Esophagus muscularis mucosa (tissue), 4 donors: ENCODE results near the gene MTCL1. TPM values are rescaled to one million over a fixed set of nuclear protein-coding genes. Genes with fewer than 3 reads are reported as not detected.

Experiments
- DNase-seq: peaks from one replicate; pipeline ENCODE4 v3.0.0-alpha.2; 2017; ENCODE audit errors: extremely low spot score
- H3K27ac ChIP-seq, 4 donors: fragments of 200-600 bp; sonication (generic); replicated peaks in 1 of 4; 1 replicate in 3 of 4; 2 replicates in 1 of 4; pipeline ENCODE4 v1.5.1; 2016 to 2019; ENCODE audit warnings: mild to moderate bottlenecking in 1 of 4
- H3K27me3 ChIP-seq, 4 donors: fragments of 200-600 bp; sonication (generic); one replicate each; pipeline versions ENCODE4 v1.5.1 to v1.6.0; 2016 to 2019
- H3K36me3 ChIP-seq, 4 donors: fragments of 200-600 bp; sonication (generic); one replicate each; pipeline ENCODE4 v1.5.1; 2016 to 2019
- H3K4me1 ChIP-seq, 4 donors: fragments of 200-600 bp; sonication (generic); one replicate each; pipeline ENCODE4 v1.5.1; 2016 to 2019
- H3K4me3 ChIP-seq, 4 donors: fragments of 200-600 bp; sonication (generic); 1 replicate in 2 of 4; 2 replicates in 2 of 4; pipeline ENCODE4 v1.5.1; 2016 to 2019; ENCODE audit warnings: mild to moderate bottlenecking in 4 of 4, moderate library complexity in 1 of 4
- H3K9me3 ChIP-seq, 4 donors: fragments of 200-600 bp; sonication (generic); 1 replicate in 3 of 4; 2 replicates in 1 of 4; pipeline ENCODE4 v1.5.1; 2016 to 2019
- EP300 ChIP-seq: sonication (generic); formaldehyde crosslinking; IDR thresholded peaks from one replicate; pipeline ENCODE4 v1.6.1; 2017; ENCODE audit warnings: antibody characterized with exemption
- POLR2A ChIP-seq: fragments of 450-650 bp; IDR thresholded peaks from one replicate; pipeline ENCODE4 v1.6.1; 2017; ENCODE audit warnings: antibody characterized with exemption, moderate library complexity, mild to moderate bottlenecking, low read depth
- POLR2AphosphoS5 ChIP-seq, 2 donors: sonication (generic); formaldehyde crosslinking; IDR thresholded peaks; one replicate each; pipeline ENCODE4 v1.6.1; 2017; ENCODE audit warnings: antibody characterized with exemption in 2 of 2
- WGBS: methylation state at CpG from one replicate; pipeline ENCODE4 v1.1.5; 2018; 5-methylcytosine and 5-hydroxymethylcytosine counted together
- intact Hi-C: fragments of 100-400 bp; cut with DNase I; formaldehyde crosslinking; loops from one replicate; pipeline ENCODE4 v1.15.1; 2023
- total RNA-seq, 4 donors: library from RNA; depleted of rRNA; stranded (reverse); fragments of >200 nt; gene quantifications; one replicate each; pipeline versions ENCODE4 v1.1.0 to v1.2.1, GENCODE V29; 2016
- TF ChIP-seq, protein P1 (sequence below), 3 experiments: fragments of 200-600 bp in 2 of 3; fragments of 450-650 bp in 1 of 3; sonication (generic) in 2 of 3; IDR thresholded peaks; one replicate each; pipeline ENCODE4 v1.5.1; 2017 to 2019; ENCODE audit warnings: antibody characterized with exemption in 3 of 3, mild to moderate bottlenecking in 2 of 3, moderate library complexity in 1 of 3

Gene MTCL1
- total RNA-seq, 4 donors from 2014 or later: 32.3 to 48.0 (median 38.6) TPM

- no peak for TF ChIP-seq EP300
- no peak for TF ChIP-seq POLR2AphosphoS5 (IDR thresholded peaks at IDR 0.05)
- TF ChIP-seq, protein P1, sequence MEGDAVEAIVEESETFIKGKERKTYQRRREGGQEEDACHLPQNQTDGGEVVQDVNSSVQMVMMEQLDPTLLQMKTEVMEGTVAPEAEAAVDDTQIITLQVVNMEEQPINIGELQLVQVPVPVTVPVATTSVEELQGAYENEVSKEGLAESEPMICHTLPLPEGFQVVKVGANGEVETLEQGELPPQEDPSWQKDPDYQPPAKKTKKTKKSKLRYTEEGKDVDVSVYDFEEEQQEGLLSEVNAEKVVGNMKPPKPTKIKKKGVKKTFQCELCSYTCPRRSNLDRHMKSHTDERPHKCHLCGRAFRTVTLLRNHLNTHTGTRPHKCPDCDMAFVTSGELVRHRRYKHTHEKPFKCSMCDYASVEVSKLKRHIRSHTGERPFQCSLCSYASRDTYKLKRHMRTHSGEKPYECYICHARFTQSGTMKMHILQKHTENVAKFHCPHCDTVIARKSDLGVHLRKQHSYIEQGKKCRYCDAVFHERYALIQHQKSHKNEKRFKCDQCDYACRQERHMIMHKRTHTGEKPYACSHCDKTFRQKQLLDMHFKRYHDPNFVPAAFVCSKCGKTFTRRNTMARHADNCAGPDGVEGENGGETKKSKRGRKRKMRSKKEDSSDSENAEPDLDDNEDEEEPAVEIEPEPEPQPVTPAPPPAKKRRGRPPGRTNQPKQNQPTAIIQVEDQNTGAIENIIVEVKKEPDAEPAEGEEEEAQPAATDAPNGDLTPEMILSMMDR (IDR thresholded peaks at IDR 0.05): no peak
- no peak for TF ChIP-seq POLR2A
- no peaks in the 10 kb centered on the region for H3K4me1 ChIP-seq
- WGBS: 79% methylated on average over 8 of the region's 8 CpGs
- H3K27me3 ChIP-seq: no peaks in the 10 kb centered on the region
- intact Hi-C loops: loop anchor here (10.0 kb wide), 1 partner anchor 129 kb away; no protein-coding TSS in a partner anchor
- no peaks in the 10 kb centered on the region for H3K36me3 ChIP-seq
- H3K27ac ChIP-seq: no peak overlapping the region
- H3K9me3 ChIP-seq: no peaks in the 10 kb centered on the region
- no peak for DNase-seq
- H3K4me3 ChIP-seq: no peak overlapping the region
Observed at GRCh38 chr18:8856212-8856611, 150.9 kb downstream of the MTCL1 start.

GRCh38 chr18:8856769-8857393 is 151.5 kb downstream of the MTCL1 start:
- no peak for DNase-seq
- no peaks in the 10 kb centered on the region for H3K9me3 ChIP-seq
- no peaks in the 10 kb centered on the region for H3K36me3 ChIP-seq
- no peak overlapping the region for H3K27ac ChIP-seq
- H3K4me1 ChIP-seq: no peaks in the 10 kb centered on the region
- TF ChIP-seq, protein P1 (IDR thresholded peaks at IDR 0.05): no peak
- TF ChIP-seq POLR2AphosphoS5 (IDR thresholded peaks at IDR 0.05) (no peak), EP300 (no peak), POLR2A (no peak)
- no peaks in the 10 kb centered on the region for H3K27me3 ChIP-seq
- WGBS: 93% methylated on average over 21 of the region's 34 CpGs
- intact Hi-C loops: loop anchor here (10.0 kb wide), 1 partner anchor 128 kb away; no protein-coding TSS in a partner anchor
- no peak overlapping the region for H3K4me3 ChIP-seq

- Histone ChIP-seq H3K4me1 (no peaks in the 10 kb centered on the region), H3K4me3 (no peak overlapping the region), H3K36me3 (no peaks in the 10 kb centered on the region), H3K9me3 (no peaks in the 10 kb centered on the region), H3K27me3 (no peaks in the 10 kb centered on the region), H3K27ac (no peak overlapping the region)
- intact Hi-C loops: loop anchor here (10.0 kb wide), 1 partner anchor 127 kb away; no protein-coding TSS in a partner anchor
- TF ChIP-seq, protein P1 (IDR thresholded peaks at IDR 0.05): no peak
- TF ChIP-seq EP300 (no peak), POLR2A (no peak), POLR2AphosphoS5 (IDR thresholded peaks at IDR 0.05) (no peak)
- no peak for DNase-seq
- 84% methylated on average over 4 of the region's 4 CpGs for WGBS
Observed at GRCh38 chr18:8857806-8858205, 152.4 kb downstream of the MTCL1 start.

- Histone ChIP-seq H3K9me3 (no peaks in the 10 kb centered on the region), H3K4me1 (no peaks in the 10 kb centered on the region), H3K27me3 (no peaks in the 10 kb centered on the region), H3K36me3 (no peaks in the 10 kb centered on the region), H3K27ac (peak overlapping the region in 1 of 4 donors; percentile 4), H3K4me3 (no peak overlapping the region)
- intact Hi-C loops: loop anchor here (10.0 kb wide), 1 partner anchor 126 kb away; no protein-coding TSS in a partner anchor
- no peak for TF ChIP-seq POLR2A
- TF ChIP-seq POLR2AphosphoS5 (IDR thresholded peaks at IDR 0.05): peak; percentile 32 to 69
- DNase-seq: no peak
- whole genome bisulfite sequencing: 31% methylated on average over 1 of the region's 1 CpG
Observed at GRCh38 chr18:8858888-8859511, 153.6 kb downstream of the MTCL1 start.

DNA sequence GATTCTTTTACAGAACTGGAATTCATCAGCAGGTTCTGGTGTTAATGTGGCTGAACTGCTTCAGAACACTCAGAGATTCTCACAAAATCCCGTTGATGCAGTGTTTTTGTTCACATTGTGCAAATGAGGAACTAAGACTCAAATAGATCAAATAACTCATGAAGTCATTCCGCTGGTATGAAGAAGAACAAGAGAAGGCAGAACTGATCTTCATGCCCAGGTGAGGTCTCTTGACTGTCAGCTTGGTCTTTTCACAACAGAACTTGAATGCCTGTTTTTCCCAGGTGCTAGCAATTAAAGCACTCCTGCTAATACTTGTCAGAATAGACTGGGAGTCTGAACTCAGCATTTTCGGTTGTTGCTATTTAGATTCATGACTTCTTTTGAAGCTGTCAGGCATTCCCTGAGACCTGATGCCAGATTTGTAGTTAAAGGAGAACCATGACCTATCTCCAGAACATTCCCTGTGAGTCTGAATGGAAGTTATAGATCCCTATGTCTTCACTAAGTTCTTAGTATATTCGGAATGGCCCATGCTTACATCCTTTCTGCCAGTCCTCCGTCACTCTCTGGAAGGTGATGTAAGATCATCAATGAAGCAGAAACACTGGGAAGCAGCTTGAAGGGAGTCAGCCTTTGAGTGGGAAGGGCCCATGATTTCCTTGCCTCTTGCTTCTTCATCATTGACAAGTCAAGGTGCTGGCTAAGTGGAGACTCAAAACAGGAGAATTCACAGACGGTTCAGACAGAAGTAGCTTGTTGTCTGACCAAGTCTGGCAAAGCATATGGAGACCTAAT is 155.7 kb downstream of the MTCL1 start:
- no peak overlapping the region for H3K4me3 ChIP-seq
- no peak overlapping the region for H3K27ac ChIP-seq
- intact Hi-C loops: no loop called here
- H3K4me1 ChIP-seq: no peaks in the 10 kb centered on the region
- H3K27me3 ChIP-seq: no peaks in the 10 kb centered on the region
- DNase-seq: no peak
- H3K9me3 ChIP-seq: no peaks in the 10 kb centered on the region
- no peaks in the 10 kb centered on the region for H3K36me3 ChIP-seq
- TF ChIP-seq, protein P1 (IDR thresholded peaks at IDR 0.05): no peak
- TF ChIP-seq POLR2A: no peak
- TF ChIP-seq EP300: no peak
- no peak for TF ChIP-seq POLR2AphosphoS5 (IDR thresholded peaks at IDR 0.05)
- 89% methylated on average over 6 of the region's 6 CpGs for WGBS
